Measurements from ENCODE around the gene C5orf52.
"Not testable (repeated sequence)": the region's sequence is repeated elsewhere in the genome, so short reads cannot be mapped to it uniquely, and the experiment has no call there.

C5orf52 gene

GRCh38 chr5:157671592-157672330 is 428 bp downstream of the C5orf52 start:
- Histone ChIP-seq H3K4me2 (ENCODE audit: insufficient read depth, low read length, poor library complexity, severe bottlenecking) (peak overlapping the region; percentile 4), H3K27ac (replicated peaks; ENCODE audit: low read length) (no peak overlapping the region), H4K91ac (ENCODE audit: low read depth, low read length, poor library complexity) (no peak overlapping the region), H3K18ac (ENCODE audit: low read length) (peak overlapping the region; percentile 2), H2AK5ac (ENCODE audit: low read depth, low read length) (no peak overlapping the region), H3K27me3 (ENCODE audit: control insufficient read depth in 3 of 3, insufficient read depth in 3 of 3, low read depth in 1 of 3, low read length in 3 of 3) (peaks cover 0 to 2% (median 0%) of the 10 kb centered on the region in 3 experiments), H3K4me1 (ENCODE audit: control insufficient read depth in 2 of 2, insufficient read depth in 1 of 2, low read depth in 1 of 2, low read length in 2 of 2) (no peaks in the 10 kb centered on the region), H3K4me3 (ENCODE audit: low read length in 2 of 2) (peak overlapping the region in 1 of 2 donors; percentile 58), H2BK15ac (ENCODE audit: low read length) (no peak overlapping the region), H4K8ac (ENCODE audit: low read depth, low read length) (no peak overlapping the region), H3K23ac (ENCODE audit: low read depth, low read length, poor library complexity) (no peak overlapping the region), H2BK5ac (ENCODE audit: low read length) (no peak overlapping the region), H3K36me3 (replicated peaks in 1 of 2; ENCODE audit: control insufficient read depth in 2 of 2, insufficient read depth in 2 of 2, low read length in 2 of 2) (no peaks in the 10 kb centered on the region), H2AFZ (ENCODE audit: low read length) (peak overlapping the region; percentile 68), H3K79me1 (ENCODE audit: low read depth, low read length) (no peaks in the 10 kb centered on the region), H3K9me3 (replicated peaks in 1 of 2; ENCODE audit: control insufficient read depth in 2 of 2, insufficient read depth in 1 of 2, low read depth in 1 of 2, low read length in 2 of 2) (peaks cover 7 to 9% of the 10 kb centered on the region in 2 donors), H3K14ac (ENCODE audit: low read length) (no peak overlapping the region), H2BK120ac (ENCODE audit: low read depth, low read length) (no peak overlapping the region), H2BK12ac (ENCODE audit: low read length) (no peak overlapping the region), H3K9ac (ENCODE audit: low read depth, low read length, poor library complexity) (no peak overlapping the region), H3K4ac (ENCODE audit: low read length) (no peak overlapping the region)
- no CpG with 5 or more reads among the region's 57 CpGs for WGBS, 2 donors (ENCODE audit: extremely low coverage in 2 of 2, insufficient read length in 2 of 2, insufficient replicate concordance in 1 of 2)
- no peak for DNase-seq (ENCODE audit: low spot score)

- Histone ChIP-seq H3K18ac (ENCODE audit: low read length) (no peak overlapping the region), H2BK12ac (ENCODE audit: low read length) (no peak overlapping the region), H3K79me1 (ENCODE audit: low read depth, low read length) (no peaks in the 10 kb centered on the region), H2BK120ac (ENCODE audit: low read depth, low read length) (no peak overlapping the region), H3K27me3 (ENCODE audit: control insufficient read depth in 3 of 3, insufficient read depth in 3 of 3, low read depth in 1 of 3, low read length in 3 of 3) (peaks cover 0 to 2% (median 0%) of the 10 kb centered on the region in 3 experiments), H3K23ac (ENCODE audit: low read depth, low read length, poor library complexity) (no peak overlapping the region), H3K14ac (ENCODE audit: low read length) (no peak overlapping the region), H2BK15ac (ENCODE audit: low read length) (no peak overlapping the region), H2AK5ac (ENCODE audit: low read depth, low read length) (no peak overlapping the region), H4K8ac (ENCODE audit: low read depth, low read length) (no peak overlapping the region), H4K91ac (ENCODE audit: low read depth, low read length, poor library complexity) (no peak overlapping the region), H3K4me3 (ENCODE audit: low read length in 2 of 2) (no peak overlapping the region), H3K4ac (ENCODE audit: low read length) (no peak overlapping the region), H3K36me3 (replicated peaks in 1 of 2; ENCODE audit: control insufficient read depth in 2 of 2, insufficient read depth in 2 of 2, low read length in 2 of 2) (no peaks in the 10 kb centered on the region), H3K9ac (ENCODE audit: low read depth, low read length, poor library complexity) (no peak overlapping the region), H2BK5ac (ENCODE audit: low read length) (no peak overlapping the region), H3K4me1 (ENCODE audit: control insufficient read depth in 2 of 2, insufficient read depth in 1 of 2, low read depth in 1 of 2, low read length in 2 of 2) (no peaks in the 10 kb centered on the region), H3K9me3 (replicated peaks in 1 of 2; ENCODE audit: control insufficient read depth in 2 of 2, insufficient read depth in 1 of 2, low read depth in 1 of 2, low read length in 2 of 2) (peaks cover 7 to 9% of the 10 kb centered on the region in 2 donors), H3K27ac (replicated peaks; ENCODE audit: low read length) (no peak overlapping the region), H2AFZ (ENCODE audit: low read length) (no peak overlapping the region), H3K4me2 (ENCODE audit: insufficient read depth, low read length, poor library complexity, severe bottlenecking) (no peak overlapping the region)
- no peak for DNase-seq (ENCODE audit: low spot score)
- no CpG with 5 or more reads among the region's 8 CpGs for WGBS, 2 donors (ENCODE audit: extremely low coverage in 2 of 2, insufficient read length in 2 of 2, insufficient replicate concordance in 1 of 2)
Observed at GRCh38 chr5:157672976-157673375, 1.6 kb downstream of the C5orf52 start.

- not testable (repeated sequence) for H3K4me1 ChIP-seq (ENCODE audit: control insufficient read depth in 2 of 2, insufficient read depth in 1 of 2, low read depth in 1 of 2, low read length in 2 of 2); H3K9me3 ChIP-seq (replicated peaks in 1 of 2; ENCODE audit: control insufficient read depth in 2 of 2, insufficient read depth in 1 of 2, low read depth in 1 of 2, low read length in 2 of 2); H2BK15ac ChIP-seq (ENCODE audit: low read length); H2BK120ac ChIP-seq (ENCODE audit: low read depth, low read length); H2AK5ac ChIP-seq (ENCODE audit: low read depth, low read length); H3K4me2 ChIP-seq (ENCODE audit: insufficient read depth, low read length, poor library complexity, severe bottlenecking); H4K8ac ChIP-seq (ENCODE audit: low read depth, low read length); H3K18ac ChIP-seq (ENCODE audit: low read length); H3K14ac ChIP-seq (ENCODE audit: low read length); H2BK5ac ChIP-seq (ENCODE audit: low read length); H4K91ac ChIP-seq (ENCODE audit: low read depth, low read length, poor library complexity); H3K4me3 ChIP-seq (ENCODE audit: low read length in 2 of 2); DNase-seq (ENCODE audit: low spot score); H3K23ac ChIP-seq (ENCODE audit: low read depth, low read length, poor library complexity); H3K36me3 ChIP-seq (replicated peaks in 1 of 2; ENCODE audit: control insufficient read depth in 2 of 2, insufficient read depth in 2 of 2, low read length in 2 of 2); H2AFZ ChIP-seq (ENCODE audit: low read length); H2BK12ac ChIP-seq (ENCODE audit: low read length); H3K4ac ChIP-seq (ENCODE audit: low read length); H3K9ac ChIP-seq (ENCODE audit: low read depth, low read length, poor library complexity); H3K79me1 ChIP-seq (ENCODE audit: low read depth, low read length); H3K27me3 ChIP-seq (ENCODE audit: control insufficient read depth in 3 of 3, insufficient read depth in 3 of 3, low read depth in 1 of 3, low read length in 3 of 3); H3K27ac ChIP-seq (replicated peaks; ENCODE audit: low read length)
- WGBS, 2 donors (ENCODE audit: extremely low coverage in 2 of 2, insufficient read length in 2 of 2, insufficient replicate concordance in 1 of 2) = no CpG with 5 or more reads among the region's 4 CpGs
Observed at GRCh38 chr5:157674351-157674750, 3.0 kb downstream of the C5orf52 start.

GRCh38 chr5:157677931-157678330 is 6.6 kb downstream of the C5orf52 start:
- no peak overlapping the region for H3K4me2 ChIP-seq (ENCODE audit: insufficient read depth, low read length, poor library complexity, severe bottlenecking)
- H3K27me3 ChIP-seq (ENCODE audit: control insufficient read depth in 3 of 3, insufficient read depth in 3 of 3, low read depth in 1 of 3, low read length in 3 of 3) = no peaks in the 10 kb centered on the region
- H4K8ac ChIP-seq (ENCODE audit: low read depth, low read length) = no peak overlapping the region
- no peak overlapping the region for H3K4me3 ChIP-seq (ENCODE audit: low read length in 2 of 2)
- H2BK15ac ChIP-seq (ENCODE audit: low read length) = no peak overlapping the region
- H3K23ac ChIP-seq (ENCODE audit: low read depth, low read length, poor library complexity) = no peak overlapping the region
- no peaks in the 10 kb centered on the region for H3K36me3 ChIP-seq (replicated peaks in 1 of 2; ENCODE audit: control insufficient read depth in 2 of 2, insufficient read depth in 2 of 2, low read length in 2 of 2)
- H4K91ac ChIP-seq (ENCODE audit: low read depth, low read length, poor library complexity) = no peak overlapping the region
- H3K27ac ChIP-seq (replicated peaks; ENCODE audit: low read length) = no peak overlapping the region
- no peak overlapping the region for H3K18ac ChIP-seq (ENCODE audit: low read length)
- H2AK5ac ChIP-seq (ENCODE audit: low read depth, low read length) = no peak overlapping the region
- H3K4ac ChIP-seq (ENCODE audit: low read length) = no peak overlapping the region
- no peak overlapping the region for H3K14ac ChIP-seq (ENCODE audit: low read length)
- H3K79me1 ChIP-seq (ENCODE audit: low read depth, low read length) = no peaks in the 10 kb centered on the region
- no CpG with 5 or more reads among the region's 3 CpGs for WGBS, 2 donors (ENCODE audit: extremely low coverage in 2 of 2, insufficient read length in 2 of 2, insufficient replicate concordance in 1 of 2)
- H3K9me3 ChIP-seq (replicated peaks in 1 of 2; ENCODE audit: control insufficient read depth in 2 of 2, insufficient read depth in 1 of 2, low read depth in 1 of 2, low read length in 2 of 2) = no peaks in the 10 kb centered on the region
- no peak overlapping the region for H2AFZ ChIP-seq (ENCODE audit: low read length)
- H2BK12ac ChIP-seq (ENCODE audit: low read length) = no peak overlapping the region
- no peak for DNase-seq (ENCODE audit: low spot score)
- no peak overlapping the region for H2BK5ac ChIP-seq (ENCODE audit: low read length)
- no peak overlapping the region for H2BK120ac ChIP-seq (ENCODE audit: low read depth, low read length)
- H3K9ac ChIP-seq (ENCODE audit: low read depth, low read length, poor library complexity) = no peak overlapping the region
- no peaks in the 10 kb centered on the region for H3K4me1 ChIP-seq (ENCODE audit: control insufficient read depth in 2 of 2, insufficient read depth in 1 of 2, low read depth in 1 of 2, low read length in 2 of 2)

Measured in neuronal stem cell (in vitro differentiated cells).